Endothelial cell of umbilical vein (primary cell): ENCODE measurements around the gene FAM124B. TPM values are rescaled to one million over a fixed set of nuclear protein-coding genes. Genes with fewer than 3 reads are reported as not detected.

ENCODE experiments used
- BruUV-seq: library from RNA; stranded (reverse); fragments of 400-500 nt; replicated peaks from 2 replicates; lab custom pipeline; 2021; lab: Mats Ljungman, UMichigan
- CTCF ChIA-PET: fragments of 300-600, 350-600 bp; sonication (Branson Sonifier 250); formaldehyde crosslinking; loops from one replicate; lab custom pipeline; 2021; ENCODE audit warnings: antibody characterized with exemption, inconsistent platforms; lab: Charles Lee
- POLR2A ChIA-PET: fragments of 300-600, 350-600 bp; sonication (Branson Sonifier 250); formaldehyde crosslinking; loops from one replicate; lab custom pipeline; 2021; ENCODE audit warnings: antibody characterized with exemption, inconsistent platforms; lab: Charles Lee
- DNase-seq: peaks from one replicate; pipeline ENCODE4 v3.0.0-alpha.2; 2011; ENCODE audit warnings: low read depth, low spot score
- FAIRE-seq: peaks from 2 replicates; lab custom pipeline; 2011; peaks lifted over from hg19 to GRCh38; lab: Jason Lieb, UNC
- H2AFZ ChIP-seq: 2 replicates; pipeline ENCODE4 v1.6.0; 2012; ENCODE audit warnings: low read depth, low read length, control low read depth, inconsistent platforms
- H3K27ac ChIP-seq: 2 replicates; pipeline ENCODE4 v1.5.1; 2011; ENCODE audit warnings: low read depth, mild to moderate bottlenecking, control low read depth, low read length, moderate library complexity; ENCODE audit not compliant: insufficient read depth
- H3K27me3 ChIP-seq, 2 experiments: 2 replicates each; pipeline versions ENCODE4 v1.6.0 to v1.6.1; 2011; ENCODE audit warnings: low read length in 2 of 2, mixed read lengths in 1 of 2; ENCODE audit not compliant: control insufficient read depth in 2 of 2, insufficient read depth in 2 of 2
- H3K36me3 ChIP-seq, 2 experiments: 2 replicates in 1 of 2; 3 replicates in 1 of 2; pipeline ENCODE4 v1.5.1; 2011; ENCODE audit warnings: low read length in 2 of 2, mild to moderate bottlenecking in 1 of 2, moderate library complexity in 1 of 2; ENCODE audit not compliant: control insufficient read depth in 2 of 2, insufficient read depth in 2 of 2; ENCODE audit errors: extremely low read depth in 1 of 2
- H3K4me1 ChIP-seq: 3 replicates; pipeline ENCODE4 v1.5.1; 2011; ENCODE audit warnings: mild to moderate bottlenecking, low read length; ENCODE audit not compliant: control insufficient read depth, insufficient read depth; ENCODE audit errors: extremely low read depth
- H3K4me2 ChIP-seq: 2 replicates; pipeline ENCODE4 v1.6.1; 2011; ENCODE audit warnings: low read length, control low read depth, mixed read lengths; ENCODE audit not compliant: insufficient read depth
- H3K4me3 ChIP-seq, 3 experiments: fragments of 200-600 bp in 1 of 3; sonication (generic), shearing (Covaris generic) in 1 of 3; replicated peaks in 1 of 3; 2 replicates each; pipeline ENCODE4 v1.5.1; 2011 to 2016; ENCODE audit warnings: control low read depth in 3 of 3, low read length in 3 of 3, mild to moderate bottlenecking in 2 of 3, inconsistent platforms in 1 of 3, low read depth in 1 of 3, moderate library complexity in 1 of 3; ENCODE audit not compliant: insufficient read depth in 1 of 3
- H3K79me2 ChIP-seq: 2 replicates; pipeline ENCODE4 v1.6.0; 2012; ENCODE audit warnings: low read length, inconsistent platforms; ENCODE audit not compliant: control insufficient read depth, insufficient read depth
- H3K9ac ChIP-seq: replicated peaks from 2 replicates; pipeline ENCODE3; 2011; ENCODE audit warnings: low read length, control low read depth; ENCODE audit not compliant: insufficient read depth; ENCODE audit errors: extremely low read depth
- H3K9me1 ChIP-seq: replicated peaks from 3 replicates; pipeline ENCODE4 v1.6.0; 2011; ENCODE audit warnings: mild to moderate bottlenecking, low read length; ENCODE audit not compliant: control insufficient read depth, insufficient read depth; ENCODE audit errors: extremely low read depth
- H3K9me3 ChIP-seq: replicated peaks from 2 replicates; pipeline ENCODE4 v1.5.1; 2012; ENCODE audit warnings: low read length, inconsistent platforms; ENCODE audit not compliant: control insufficient read depth, insufficient read depth
- H4K20me1 ChIP-seq: replicated peaks from 2 replicates; pipeline ENCODE3; 2011; ENCODE audit warnings: mild to moderate bottlenecking, low read length; ENCODE audit not compliant: control insufficient read depth, insufficient read depth; ENCODE audit errors: extremely low read depth
- CTCF ChIP-seq, 2 donors: IDR thresholded peaks; 1 replicate in 1 of 2; 2 replicates in 1 of 2; pipeline ENCODE4 v1.5.1; 2011; ENCODE audit warnings: low read length in 2 of 2, mild to moderate bottlenecking in 2 of 2, moderate library complexity in 2 of 2, control low read depth in 1 of 2, inconsistent platforms in 1 of 2, low read depth in 1 of 2; ENCODE audit not compliant: insufficient read depth in 1 of 2; ENCODE audit errors: extremely low read depth in 1 of 2
- EZH2 ChIP-seq: IDR thresholded peaks from 2 replicates; pipeline ENCODE4 v1.6.1; 2012; ENCODE audit warnings: borderline replicate concordance, low read depth, mild to moderate bottlenecking, moderate library complexity, low read length, inconsistent platforms; ENCODE audit not compliant: severe bottlenecking
- MYC ChIP-seq: IDR thresholded peaks from one replicate; pipeline ENCODE4 v1.6.1; 2011; ENCODE audit warnings: mild to moderate bottlenecking, low read depth, low read length
- dilution Hi-C: fragments of 300-500 bp; cut with MboI; formaldehyde crosslinking; loops from one replicate; pipeline ENCODE4 v1.15.0; 2019; ENCODE audit warnings: low sequenced_read_pairs; ENCODE audit not compliant: extremely low pct_ligation_motif_present
- intact Hi-C: fragments of 100-400 bp; cut with micrococcal nuclease; formaldehyde crosslinking; loops from one replicate; pipeline ENCODE4 v1.10.0; 2022
- polyA plus RNA-seq, 4 experiments: library from polyadenylated mRNA; depleted of rRNA in 3 of 4; stranded (reverse) in 3 of 4; unstranded in 1 of 4; fragments of >200 nt; gene quantifications; 2 replicates each; pipeline versions ENCODE4 v1.2.1 to v1.2.3, GENCODE V29; 2011 to 2012; ENCODE audit warnings: missing spikeins in 1 of 4
- total RNA-seq: library from RNA; stranded (reverse); gene quantifications from 2 replicates; pipeline ENCODE4 v1.2.3, GENCODE V29; 2021
- TF ChIP-seq, protein P1 (sequence below): IDR thresholded peaks from 2 replicates; pipeline ENCODE4 v1.6.1; 2011; ENCODE audit not compliant: insufficient read depth, insufficient read length

The FAM124B gene
- total and polyA plus RNA-seq, 2 donors (not counting 3 experiments of a cell fraction or from before 2014, with no cell fraction given): 82.0 to 119 TPM

DNA sequence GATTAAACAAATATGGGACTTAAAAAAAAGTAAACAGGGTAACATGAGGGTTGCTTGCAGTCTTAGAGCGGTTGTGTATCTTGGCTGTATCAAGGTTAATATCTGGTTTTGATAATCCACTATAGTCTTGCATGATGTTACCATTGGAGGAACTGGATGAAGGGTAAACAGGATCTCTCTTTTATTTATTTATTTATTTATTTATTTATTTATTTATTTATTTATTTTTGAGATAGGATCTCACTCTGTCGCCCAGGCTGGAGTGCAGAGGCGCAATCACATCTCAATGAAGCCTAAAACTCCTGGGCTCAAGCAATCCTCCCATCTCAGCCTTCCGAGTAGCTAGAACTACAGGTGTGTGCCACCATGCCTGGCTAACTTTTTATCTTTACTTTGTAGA lies 42.9 kb upstream of the FAM124B start:
- ChIA-PET CTCF (interaction anchor here (1.2 to 1.3 kb wide), 2 partner anchors 47 to 57 kb away, joined by 3 to 4 read pairs; no protein-coding TSS in a partner anchor), POLR2A (no interaction called here)
- no TSS peak for BruUV-seq
- H3K27ac ChIP-seq: no peak overlapping the region
- H3K9me1 ChIP-seq: no peaks in the 10 kb centered on the region
- dilution Hi-C loops: no loop called here
- no peak for TF ChIP-seq MYC
- no peak overlapping the region for H2AFZ ChIP-seq
- H3K9ac ChIP-seq: no peak overlapping the region
- no peaks in the 10 kb centered on the region for H3K36me3 ChIP-seq
- peaks cover 24% of the 10 kb centered on the region for H3K4me1 ChIP-seq
- no peak for FAIRE-seq
- H3K4me2 ChIP-seq: no peak overlapping the region
- intact Hi-C loops: no loop called here
- H3K79me2 ChIP-seq: no peaks in the 10 kb centered on the region
- no peak overlapping the region for H3K4me3 ChIP-seq
- DNase-seq: no peak
- no peaks in the 10 kb centered on the region for H3K9me3 ChIP-seq
- H4K20me1 ChIP-seq: no peaks in the 10 kb centered on the region
- H3K27me3 ChIP-seq: no peaks in the 10 kb centered on the region

DNA sequence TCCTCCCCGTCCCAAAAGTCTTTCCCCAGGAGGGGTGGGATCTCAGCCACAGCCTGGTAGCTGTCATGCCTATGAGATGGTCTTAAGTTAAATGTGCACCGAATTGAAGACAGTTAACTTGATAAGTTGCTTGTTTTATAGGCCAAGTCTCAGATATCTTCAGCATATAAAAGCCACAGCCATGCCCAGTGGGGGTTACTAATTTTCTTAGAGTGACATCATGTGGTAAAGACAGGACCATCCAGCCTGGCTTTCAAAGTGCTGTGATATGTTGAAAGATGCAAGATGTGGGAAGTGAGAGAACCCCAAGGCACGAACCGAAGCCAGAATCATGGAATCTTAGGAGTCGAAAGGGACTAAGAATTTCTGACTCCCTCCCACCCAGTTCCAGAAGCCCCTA lies 42.1 kb upstream of the FAM124B start:
- POLR2A ChIA-PET: no interaction called here
- Histone ChIP-seq H3K4me3 (no peak overlapping the region), H3K9me3 (no peaks in the 10 kb centered on the region), H4K20me1 (no peaks in the 10 kb centered on the region), H3K36me3 (no peaks in the 10 kb centered on the region), H3K27ac (no peak overlapping the region), H3K4me2 (no peak overlapping the region), H2AFZ (no peak overlapping the region), H3K27me3 (no peaks in the 10 kb centered on the region), H3K9ac (no peak overlapping the region), H3K4me1 (peaks cover 19% of the 10 kb centered on the region), H3K79me2 (no peaks in the 10 kb centered on the region), H3K9me1 (no peaks in the 10 kb centered on the region)
- no TSS peak for BruUV-seq
- FAIRE-seq (peak; percentile 21), DNase-seq (peak; percentile 55)
- dilution Hi-C loops: no loop called here
- CTCF ChIA-PET: interaction anchor here (1.9 kb wide), 1 partner anchor 75 kb away, joined by 12 read pairs; no protein-coding TSS in a partner anchor
- TF ChIP-seq, protein P1, sequence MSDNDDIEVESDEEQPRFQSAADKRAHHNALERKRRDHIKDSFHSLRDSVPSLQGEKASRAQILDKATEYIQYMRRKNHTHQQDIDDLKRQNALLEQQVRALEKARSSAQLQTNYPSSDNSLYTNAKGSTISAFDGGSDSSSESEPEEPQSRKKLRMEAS: no peak
- TF ChIP-seq EZH2 (no peak), CTCF (IDR thresholded peaks at IDR 0.05; ENCODE audit: extremely low read depth in 1 of 2, insufficient read depth in 1 of 2, low read depth in 1 of 2, low read length in 2 of 2) (peak in 1 of 2 donors; percentile 16)
- intact Hi-C loops: no loop called here
